GM21360 (cell line): ENCODE measurements around the gene EPAS1.

ENCODE experiments used
- ATAC-seq: cut with Tn5 transposase; IDR thresholded peaks from one replicate; pipeline ENCODE4 v1.9.1; 2021; ENCODE audit warnings: mild to moderate bottlenecking, moderate library complexity; ENCODE audit not compliant: unreplicated experiment

The EPAS1 gene

GRCh38 chr2:46319711-46320110 is 22.5 kb downstream of the EPAS1 start:
- ATAC-seq: no peak

DNA sequence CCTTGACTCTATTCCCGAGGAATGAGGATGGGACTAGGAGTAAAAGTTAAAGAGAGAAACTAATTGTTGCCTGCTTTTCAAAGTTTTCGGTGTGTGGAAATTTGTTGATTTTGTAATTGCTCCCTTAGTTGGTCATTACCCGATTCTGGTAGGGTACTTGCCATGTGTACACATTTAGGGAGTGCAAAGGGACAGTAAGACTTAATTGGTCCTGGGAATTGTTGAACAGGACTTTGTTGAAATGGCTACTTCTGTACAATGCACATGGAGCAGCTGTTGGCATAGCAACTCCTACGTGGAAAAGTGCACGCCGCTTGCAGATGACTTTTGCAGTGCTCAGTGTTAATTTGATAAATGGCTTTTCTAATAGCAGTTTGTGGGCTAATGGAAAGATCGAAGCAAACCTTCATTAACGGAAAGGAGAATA is 22.9 kb downstream of the EPAS1 start:
- no peak for ATAC-seq

- ATAC-seq: no peak
Observed at GRCh38 chr2:46323730-46324129, 26.5 kb downstream of the EPAS1 start.

GRCh38 chr2:46325182-46325928 is 28.1 kb downstream of the EPAS1 start:
- ATAC-seq: no peak

DNA sequence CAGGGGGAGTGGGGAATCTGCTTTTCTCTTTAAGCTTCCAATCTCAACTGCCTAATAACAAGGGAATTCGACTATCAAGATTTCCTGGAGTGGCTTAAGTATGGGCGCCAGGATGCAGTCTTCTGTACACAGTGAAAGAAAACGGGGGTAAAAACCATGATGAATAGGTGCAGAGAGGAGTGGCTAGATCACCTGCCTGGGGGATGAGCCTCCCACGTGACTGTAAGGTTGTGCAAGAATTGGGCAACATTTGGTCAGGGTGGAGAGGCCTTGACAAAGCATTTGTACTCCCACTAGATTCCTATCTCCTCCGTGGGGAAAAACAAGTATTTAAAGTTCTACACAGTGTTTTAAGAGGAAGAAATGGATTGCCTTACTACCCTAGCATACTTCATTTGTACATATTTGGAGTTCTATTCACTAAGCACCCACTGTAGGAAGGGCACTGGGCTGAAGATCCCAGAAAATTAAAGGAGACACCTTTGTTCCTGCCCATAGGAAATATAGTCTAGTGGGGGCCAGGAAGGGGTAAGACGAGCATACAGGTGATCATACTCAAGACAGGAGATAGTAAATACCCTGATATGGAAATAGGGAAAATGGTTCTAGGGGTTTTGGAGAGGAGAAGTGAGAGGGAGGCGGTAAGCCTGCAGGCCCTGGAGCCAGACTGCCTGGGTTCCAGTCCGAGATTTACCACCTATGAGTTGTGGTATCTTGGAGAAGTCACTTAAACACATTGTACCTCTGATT is 29.2 kb downstream of the EPAS1 start:
- ATAC-seq: no peak

DNA sequence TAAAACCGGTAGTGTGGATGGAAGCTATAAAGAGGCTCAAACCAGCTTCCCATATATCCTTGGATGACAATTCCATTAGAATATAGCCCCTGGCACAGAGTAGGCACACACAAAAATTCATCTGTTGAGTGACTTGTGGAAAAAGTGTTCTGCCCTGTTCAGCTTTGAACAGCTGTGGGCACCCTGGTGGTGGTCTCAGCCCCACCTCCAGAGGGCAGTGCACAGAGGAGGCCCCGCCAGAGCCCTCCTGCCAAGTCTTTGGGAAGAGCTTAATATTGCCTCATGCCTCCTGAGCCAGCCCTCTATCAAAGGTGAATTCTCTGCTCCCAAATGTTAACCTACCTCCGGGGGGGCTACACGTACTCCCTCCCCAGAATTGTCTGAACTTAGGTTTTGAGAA is 30.4 kb downstream of the EPAS1 start:
- ATAC-seq: no peak

DNA sequence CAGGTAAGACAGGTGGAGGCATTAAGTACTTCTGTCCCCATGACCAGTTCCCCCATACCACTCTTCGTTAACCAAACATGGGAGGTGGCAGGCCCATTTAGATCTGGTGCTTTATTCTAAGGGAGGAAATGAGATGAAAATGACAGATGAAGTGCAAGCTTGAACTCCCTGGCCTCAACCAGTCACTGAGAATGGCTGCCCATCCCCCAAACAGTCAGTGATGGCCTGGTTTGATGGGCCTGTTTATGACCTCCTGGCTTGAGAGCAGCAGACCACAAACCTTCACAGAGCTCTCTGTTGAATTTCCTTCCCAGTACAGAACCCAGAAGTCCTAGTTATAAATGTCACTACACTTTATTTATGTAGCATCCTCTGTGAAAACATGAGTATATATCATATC is 31.1 kb downstream of the EPAS1 start:
- ATAC-seq: no peak

DNA sequence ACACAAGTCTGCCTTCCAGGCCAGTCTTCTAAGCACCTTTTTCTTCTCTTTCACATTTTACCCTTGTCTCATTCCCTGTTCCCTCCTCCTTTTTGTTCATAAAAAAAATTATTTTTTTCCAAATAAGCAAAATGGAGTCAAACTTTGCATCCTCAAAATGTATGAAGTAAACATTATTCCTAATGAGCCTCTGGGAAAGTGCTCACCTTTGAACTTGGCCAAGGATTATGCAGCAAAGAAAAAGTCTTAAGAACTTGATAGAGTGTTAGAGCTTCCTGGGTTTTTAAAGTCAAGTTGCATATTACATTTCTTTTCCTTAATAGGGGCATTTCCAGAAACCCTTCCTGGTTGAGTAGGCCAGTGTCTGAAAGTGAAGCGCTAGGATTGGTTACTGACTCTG is 31.6 kb downstream of the EPAS1 start:
- ATAC-seq: no peak

GRCh38 chr2:46329340-46329739 is 32.1 kb downstream of the EPAS1 start:
- ATAC-seq: no peak

DNA sequence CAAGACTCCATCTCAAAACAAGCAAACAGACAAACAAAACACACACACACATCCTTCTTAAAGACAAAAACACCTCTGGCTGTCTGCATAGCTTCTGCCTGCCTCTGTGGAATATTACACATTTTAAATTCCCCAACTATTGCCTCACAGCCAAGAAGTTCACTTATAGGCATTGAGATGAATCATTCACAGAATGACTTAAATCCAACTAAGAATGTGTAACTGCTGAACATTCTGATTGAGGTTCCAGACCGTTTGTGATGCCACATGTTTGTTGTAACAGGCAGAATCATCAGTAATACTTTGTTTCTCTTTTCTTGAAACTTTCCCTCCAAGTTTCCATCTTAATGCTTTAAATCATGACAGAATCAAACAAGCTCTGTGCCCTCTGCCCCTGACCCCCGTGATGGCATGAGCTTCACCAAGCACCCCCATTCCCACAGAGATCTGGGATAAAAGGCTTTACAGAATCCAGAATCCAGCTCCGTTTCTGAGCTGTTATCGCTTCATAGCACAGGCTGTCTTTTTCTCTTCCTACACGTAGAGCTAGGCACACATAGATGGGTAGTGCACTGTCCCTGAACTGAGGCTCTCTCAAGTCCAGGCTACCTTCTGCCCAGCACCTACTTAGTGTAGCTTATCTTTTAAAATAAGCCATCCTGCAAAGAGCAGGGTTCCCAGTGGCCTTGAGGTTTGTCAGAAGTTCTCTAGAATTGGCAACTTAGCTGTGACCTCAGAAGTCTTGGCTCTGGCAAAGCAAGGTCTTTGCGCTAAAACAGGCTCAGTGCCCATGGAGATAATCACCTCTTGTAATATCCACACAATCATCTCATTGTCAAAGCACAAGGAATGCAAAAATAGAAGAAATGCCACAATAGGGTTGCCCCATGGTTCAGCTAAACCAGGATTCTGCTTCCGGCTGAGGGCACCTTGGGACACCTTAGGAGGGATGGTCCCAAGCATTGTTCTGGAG is 32.9 kb downstream of the EPAS1 start:
- no peak for ATAC-seq

GRCh38 chr2:46331109-46331766 is 34.0 kb downstream of the EPAS1 start:
- ATAC-seq: no peak

- no peak for ATAC-seq
Observed at GRCh38 chr2:46332686-46333281, 35.6 kb downstream of the EPAS1 start.

- ATAC-seq: no peak
Observed at GRCh38 chr2:46333912-46334311, 36.7 kb downstream of the EPAS1 start.

- no peak for ATAC-seq
Observed at GRCh38 chr2:46334389-46335271, 37.4 kb downstream of the EPAS1 start.

DNA sequence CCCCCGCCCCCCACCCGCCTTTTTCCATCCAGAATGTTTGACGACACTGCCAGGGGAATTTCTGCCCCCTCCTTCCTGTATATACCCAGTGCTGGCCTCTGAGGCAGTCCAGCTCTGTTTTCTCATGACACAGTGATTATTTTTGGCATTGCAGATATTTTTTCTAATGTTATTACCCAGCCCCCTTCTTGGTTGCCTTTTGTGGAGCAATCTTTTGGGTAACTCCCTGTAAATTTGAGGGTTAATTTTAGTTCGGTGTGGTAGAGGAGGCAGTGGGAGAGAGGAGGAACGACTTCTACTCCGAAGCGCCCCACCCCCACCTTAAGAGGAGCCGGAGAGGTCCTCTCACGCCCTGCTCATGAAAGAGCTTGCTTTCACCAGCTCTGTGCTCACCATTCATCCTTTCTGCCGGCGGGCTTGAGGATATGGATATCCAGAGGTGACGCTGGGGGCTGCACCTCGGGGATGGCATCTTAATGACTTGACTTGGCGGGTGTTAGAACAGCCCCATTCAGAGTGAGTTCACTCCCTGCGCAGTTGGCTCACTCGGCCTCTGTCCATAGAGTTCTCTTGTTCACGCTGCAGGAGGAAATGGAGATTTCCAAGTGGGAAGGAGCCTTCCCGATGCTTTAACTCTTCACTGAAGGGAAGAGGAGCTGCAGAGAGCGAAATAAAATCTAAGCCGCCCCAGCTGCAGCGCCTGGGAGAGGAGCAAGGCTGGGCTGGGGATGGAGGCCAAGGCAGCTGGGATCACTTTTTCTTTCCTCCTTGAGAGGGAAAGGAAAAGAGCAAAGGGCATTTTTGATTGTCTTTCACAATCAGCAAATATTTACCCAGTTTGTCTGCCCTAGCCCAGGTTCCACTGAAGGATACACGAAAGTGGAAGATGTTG is 38.4 kb downstream of the EPAS1 start:
- ATAC-seq: no peak

GRCh38 chr2:46336283-46336959 is 39.2 kb downstream of the EPAS1 start:
- ATAC-seq: no peak

DNA sequence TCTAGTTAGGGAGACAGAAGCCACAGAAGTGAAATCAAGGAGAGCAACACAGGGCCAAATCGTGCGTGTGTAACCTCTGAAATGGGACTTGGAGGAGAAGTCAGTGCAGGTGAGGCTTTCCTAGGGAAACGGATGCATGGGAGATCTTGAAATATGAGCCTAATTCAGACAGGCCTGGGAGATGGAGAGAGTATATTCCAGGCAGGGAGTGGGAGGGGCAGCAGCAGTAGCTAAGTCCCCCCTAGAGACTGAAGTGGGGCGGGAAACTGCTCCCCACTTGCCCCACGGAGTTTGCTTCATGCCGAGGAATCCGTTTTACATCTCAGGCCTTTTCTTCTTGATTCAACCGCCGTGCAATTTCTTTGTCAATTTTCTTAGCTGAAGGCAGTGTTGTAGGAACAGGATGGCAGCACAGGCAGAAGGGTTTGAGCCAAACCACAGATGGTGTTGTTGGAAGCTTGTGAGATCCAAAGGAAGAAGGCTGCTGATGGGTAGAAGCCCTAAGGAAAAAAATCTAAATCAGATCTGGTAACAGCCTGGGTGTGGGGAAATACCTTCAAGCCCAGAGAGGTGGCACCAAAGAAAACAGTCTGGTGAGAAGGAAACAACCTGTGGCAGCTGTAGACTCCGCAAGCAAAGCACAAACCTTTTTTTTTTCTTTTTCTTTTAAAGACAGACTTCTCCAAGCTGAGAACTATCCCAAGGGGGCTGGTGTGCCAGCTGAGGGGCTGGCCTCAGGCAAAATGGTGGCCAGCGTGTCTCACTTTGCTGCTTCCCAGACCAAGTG is 40.2 kb downstream of the EPAS1 start:
- no peak for ATAC-seq
